ENCODE results near the gene TTBK2.
"Not testable (repeated sequence)": the region's sequence is repeated elsewhere in the genome, so short reads cannot be mapped to it uniquely, and the experiment has no call there.

Gene TTBK2

GRCh38 chr15:42820811-42821210, 99.8 kb downstream of the TTBK2 start:
- no peak for DNase-seq

GRCh38 chr15:42819786-42820185, 100.8 kb downstream of the TTBK2 start:
- no peak for DNase-seq

- no peak for DNase-seq
Measured at GRCh38 chr15:42811433-42811832, 109.1 kb downstream of the TTBK2 start.

GRCh38 chr15:42808913-42809312, 111.7 kb downstream of the TTBK2 start:
- no peak for DNase-seq

- DNase-seq = no peak
Measured at GRCh38 chr15:42805266-42805665, 115.3 kb downstream of the TTBK2 start.

- no peak for DNase-seq
Measured at GRCh38 chr15:42804739-42805138, 115.8 kb downstream of the TTBK2 start.

- no peak for DNase-seq
Measured at GRCh38 chr15:42803436-42803835, 117.1 kb downstream of the TTBK2 start.

- DNase-seq = no peak
Measured at GRCh38 chr15:42802168-42802567, 118.4 kb downstream of the TTBK2 start.

GRCh38 chr15:42800731-42801474, 119.7 kb downstream of the TTBK2 start:
- DNase-seq = no peak

- no peak for DNase-seq
Measured at GRCh38 chr15:42798802-42799201, 121.8 kb downstream of the TTBK2 start.

GRCh38 chr15:42796955-42797782, 123.4 kb downstream of the TTBK2 start:
- no peak for DNase-seq

- no peak for DNase-seq
Measured at GRCh38 chr15:42788725-42789124, 131.9 kb downstream of the TTBK2 start.

GRCh38 chr15:42786978-42787377, 133.6 kb downstream of the TTBK2 start:
- no peak for DNase-seq

- no peak for DNase-seq
Measured at GRCh38 chr15:42785569-42785968, 135.0 kb downstream of the TTBK2 start.

- DNase-seq = no peak
Measured at GRCh38 chr15:42784705-42785104, 135.9 kb downstream of the TTBK2 start.

GRCh38 chr15:42782716-42783115, 137.9 kb downstream of the TTBK2 start:
- no peak for DNase-seq

- no peak for DNase-seq
Measured at GRCh38 chr15:42775416-42775815, 145.2 kb downstream of the TTBK2 start.

GRCh38 chr15:42772901-42773300, 147.7 kb downstream of the TTBK2 start:
- no peak for DNase-seq

GRCh38 chr15:42772144-42772543, 148.4 kb downstream of the TTBK2 start:
- no peak for DNase-seq

- not testable (repeated sequence) for DNase-seq
Measured at GRCh38 chr15:42766109-42766508, 154.5 kb downstream of the TTBK2 start.

- not testable (repeated sequence) for DNase-seq
Measured at GRCh38 chr15:42764154-42764731, 156.3 kb downstream of the TTBK2 start.

GRCh38 chr15:42761813-42762212, 158.8 kb downstream of the TTBK2 start:
- not testable (repeated sequence) for DNase-seq

GRCh38 chr15:42760759-42761158, 159.8 kb downstream of the TTBK2 start:
- no peak for DNase-seq

GRCh38 chr15:42759093-42759492, 161.5 kb downstream of the TTBK2 start:
- DNase-seq = no peak
